Testis (tissue), 2 donors: ENCODE measurements around the gene IL20RA.

Experiments
- CTCF ChIP-seq, 3 experiments: fragments of 450-650 bp in 2 of 3; fragments of 200-600 bp in 1 of 3; sonication (generic) in 1 of 3; IDR thresholded peaks; one replicate each; pipeline ENCODE4 v1.5.1; 2016 to 2019; ENCODE audit warnings: antibody characterized with exemption in 3 of 3, mild to moderate bottlenecking in 2 of 3, moderate library complexity in 1 of 3
- POLR2A ChIP-seq: fragments of 450-650 bp; IDR thresholded peaks from one replicate; pipeline ENCODE4 v1.6.1; 2017; ENCODE audit warnings: antibody characterized with exemption, mild to moderate bottlenecking, moderate library complexity

- TF ChIP-seq CTCF (IDR thresholded peaks at IDR 0.05): no peak
- TF ChIP-seq POLR2A: no peak
Measured at GRCh38 chr6:137080711-137081110, 35.9 kb upstream of the IL20RA start.
